K562 (cell line): ENCODE measurements around the gene NDUFB1. TPM values are rescaled to one million over a fixed set of nuclear protein-coding genes. Genes with fewer than 3 reads are reported as not detected.
A peak's percentile ranks its signal among the peaks of the same experiment; 100 is the strongest.

Experiments
- ATAC-seq: fragments of 200-7000 bp; cut with Tn5 transposase; 3 replicates; pipeline ENCODE4 v1.9.1; 2020; ENCODE audit warnings: moderate library complexity
- BruUV-seq: library from RNA; stranded (reverse); fragments of 400-500 nt; replicated peaks from 2 replicates; lab custom pipeline; 2021; lab: Mats Ljungman, UMichigan
- CTCF ChIA-PET: fragments of 300-600 bp; formaldehyde crosslinking; extraction: SDS; loops from one replicate; lab custom pipeline; 2021; ENCODE audit warnings: low intra/inter-chr PET ratio; lab: Yijun Ruan, JAX
- POLR2A ChIA-PET: fragments of 300-600, 350-650 bp; sonication (Branson Sonifier 250); formaldehyde crosslinking; extraction: SDS; loops from one replicate; lab custom pipeline; 2021; ENCODE audit warnings: antibody characterized with exemption, inconsistent platforms; lab: Yijun Ruan, JAX
- DNase-seq, 4 experiments: peaks; one replicate each; pipeline versions ENCODE4 v3.0.0 to v3.0.0-alpha.2; 2011 to 2018; ENCODE audit warnings: low spot score in 3 of 4, mixed read lengths in 3 of 4; ENCODE audit errors: extremely low read depth in 1 of 4
- FAIRE-seq: peaks from 2 replicates; lab custom pipeline; 2011; peaks lifted over from hg19 to GRCh38; lab: Jason Lieb, UNC
- H2AFZ ChIP-seq: 2 replicates; pipeline ENCODE4 v1.6.0; 2011; ENCODE audit warnings: low read depth, low read length, control low read depth, inconsistent platforms
- H3K27ac ChIP-seq: fragments of 200-600 bp; 3 replicates; pipeline ENCODE4 v1.8.0; 2011; ENCODE audit warnings: low read depth, mild to moderate bottlenecking, control low read depth, inconsistent platforms, low read length, moderate library complexity, mixed read lengths; ENCODE audit errors: extremely low read depth
- H3K27me3 ChIP-seq, 2 experiments: fragments of 300-600 bp in 1 of 2; 2 replicates in 1 of 2; 3 replicates in 1 of 2; pipeline versions ENCODE4 v1.6.0 to v1.8.0; 2011; ENCODE audit warnings: inconsistent platforms in 2 of 2, low read length in 2 of 2, mild to moderate bottlenecking in 1 of 2, mixed read lengths in 1 of 2, moderate library complexity in 1 of 2; ENCODE audit not compliant: control insufficient read depth in 2 of 2, insufficient read depth in 2 of 2
- H3K36me3 ChIP-seq: fragments of 300-600 bp; 3 replicates; pipeline ENCODE4 v1.8.0; 2011; ENCODE audit warnings: mild to moderate bottlenecking, low read length, inconsistent platforms; ENCODE audit not compliant: control insufficient read depth, insufficient read depth
- H3K4me1 ChIP-seq, 2 experiments: fragments of 200-600 bp in 1 of 2; replicated peaks in 1 of 2; 2 replicates in 1 of 2; 3 replicates in 1 of 2; pipeline versions ENCODE4 v1.5.1 to v1.8.0; 2011; ENCODE audit warnings: inconsistent platforms in 2 of 2, low read length in 2 of 2, mild to moderate bottlenecking in 1 of 2, mixed read lengths in 1 of 2, moderate library complexity in 1 of 2; ENCODE audit not compliant: control insufficient read depth in 2 of 2, insufficient read depth in 2 of 2
- H3K4me2 ChIP-seq: 2 replicates; pipeline ENCODE4 v1.6.1; 2011; ENCODE audit warnings: low read length, control low read depth, inconsistent platforms, mixed read lengths; ENCODE audit not compliant: insufficient read depth
- H3K4me3 ChIP-seq: fragments of 200-600 bp; sonication (generic), shearing (Covaris generic); 2 replicates; pipeline ENCODE4 v1.5.1; 2016; ENCODE audit warnings: control low read depth, inconsistent platforms
- H3K79me2 ChIP-seq: fragments of 200-600 bp; 3 replicates; pipeline ENCODE4 v1.8.0; 2011; ENCODE audit warnings: low read length, inconsistent platforms; ENCODE audit not compliant: control insufficient read depth, insufficient read depth
- H3K9ac ChIP-seq, 2 experiments: 2 replicates each; pipeline versions ENCODE4 v1.6.0 to v1.6.1; 2011; ENCODE audit warnings: low read depth in 2 of 2, low read length in 2 of 2, control low read depth in 1 of 2, inconsistent platforms in 1 of 2, mild to moderate bottlenecking in 1 of 2, mixed read lengths in 1 of 2; ENCODE audit not compliant: insufficient read depth in 1 of 2
- H3K9me1 ChIP-seq: one replicate; pipeline ENCODE4 v1.6.0; 2011; ENCODE audit warnings: inconsistent platforms, mild to moderate bottlenecking, low read length, moderate library complexity; ENCODE audit not compliant: control insufficient read depth, insufficient read depth
- H3K9me3 ChIP-seq: replicated peaks from 2 replicates; pipeline ENCODE4 v1.5.1; 2011; ENCODE audit warnings: low read depth, low read length, inconsistent platforms; ENCODE audit not compliant: control insufficient read depth, insufficient read depth
- H4K20me1 ChIP-seq: replicated peaks from 2 replicates; pipeline ENCODE4 v1.6.1; 2011; ENCODE audit warnings: low read length, inconsistent platforms, mixed read lengths; ENCODE audit not compliant: control insufficient read depth, insufficient read depth
- KLF16 ChIP-seq: IDR thresholded peaks from 2 replicates; pipeline ENCODE4 v1.6.1; 2016; ENCODE audit warnings: antibody characterized with exemption
- SIRT6 ChIP-seq: IDR thresholded peaks from one replicate; pipeline ENCODE4 v1.6.1; 2012; ENCODE audit warnings: low read depth, mild to moderate bottlenecking, control low read depth, inconsistent platforms, low read length, moderate library complexity
- ZFP1 ChIP-seq: fragments of 450-650 bp; formaldehyde crosslinking; IDR thresholded peaks from 2 replicates; pipeline ENCODE4 v1.4.0; 2020; ENCODE audit warnings: mild to moderate bottlenecking, mixed read lengths
- ZNF140 ChIP-seq: fragments of 250-450 bp; sonication (Bioruptor Pico); IDR thresholded peaks from 2 replicates; pipeline ENCODE4 v1.8.0; 2021; ENCODE audit warnings: moderate library complexity, mild to moderate bottlenecking, inconsistent platforms
- WGBS: fragments of 100-300 bp; shearing (Covaris generic); methylation state at CpG from one replicate; pipeline ENCODE4 v1.1.6; 2016; ENCODE audit warnings: low coverage, mixed read lengths; ENCODE audit not compliant: insufficient coverage; ENCODE audit errors: missing lambda C conversion rate; 5-methylcytosine and 5-hydroxymethylcytosine counted together
- in situ Hi-C: fragments of 300-500 bp; cut with MboI; formaldehyde crosslinking; loops from 4 replicates; pipeline ENCODE4 v1.15.0; 2018; ENCODE audit warnings: inconsistent platforms, mixed read lengths
- intact Hi-C: fragments of 100-400 bp; cut with micrococcal nuclease; formaldehyde crosslinking; loops from 2 replicates; pipeline ENCODE4 v1.14.2; 2022
- polyA plus RNA-seq, 8 experiments: library from polyadenylated mRNA; depleted of rRNA in 4 of 8; stranded (reverse) in 5 of 8; unstranded in 3 of 8; fragments of >200 nt; fragmentation: Nextera tagmentation in 2 of 8; fragmentation: Illumina TruSeq in 1 of 8; extraction: Ambion mirVana in 2 of 8; extraction: Trizol in 1 of 8; gene quantifications; 2 replicates each; pipeline versions ENCODE4 v1.2.1 to v1.2.3, GENCODE V29; 2011 to 2014; ENCODE audit warnings: inconsistent platforms in 1 of 8, missing spikeins in 1 of 8
- total RNA-seq, 7 experiments: library from RNA; depleted of rRNA in 6 of 7; stranded (reverse); fragments of >200 nt in 6 of 7; fragmentation: Illumina TruSeq in 2 of 7; extraction: Trizol in 2 of 7; gene quantifications; 2 replicates each; pipeline versions ENCODE4 v1.2.1 to v1.2.3, GENCODE V29; 2011 to 2021; ENCODE audit warnings: low replicate concordance in 1 of 7
- TF ChIP-seq, protein P1 (sequence below), 3 experiments: IDR thresholded peaks in 2 of 3; conservative IDR thresholded peaks in 1 of 3; 2 replicates each; pipeline ENCODE4 v1.5.1; 2011 to 2012; ENCODE audit warnings: low read length in 3 of 3, mild to moderate bottlenecking in 3 of 3, control low read depth in 2 of 3, improper control_type of control experiment in 1 of 3, inconsistent platforms in 1 of 3, low read depth in 1 of 3, mixed read lengths in 1 of 3, moderate library complexity in 1 of 3; ENCODE audit not compliant: insufficient read depth in 2 of 3
- TF ChIP-seq, protein P2 (sequence below): fragments of 450-650 bp; IDR thresholded peaks from 2 replicates; pipeline ENCODE4 v1.7.1; 2018; ENCODE audit warnings: mild to moderate bottlenecking, low read depth; ENCODE audit not compliant: partially characterized antibody
- TF ChIP-seq, protein P3 (sequence below): IDR thresholded peaks from 3 replicates; pipeline ENCODE4 v1.6.1; 2011; ENCODE audit warnings: borderline replicate concordance, mild to moderate bottlenecking; ENCODE audit not compliant: insufficient read length, insufficient read depth

NDUFB1 gene
- total and polyA plus RNA-seq, 9 of the 15 experiments (the other 6 are each of a cell fraction or from before 2014, with no cell fraction given): 102 to 767 (median 325) TPM

DNA sequence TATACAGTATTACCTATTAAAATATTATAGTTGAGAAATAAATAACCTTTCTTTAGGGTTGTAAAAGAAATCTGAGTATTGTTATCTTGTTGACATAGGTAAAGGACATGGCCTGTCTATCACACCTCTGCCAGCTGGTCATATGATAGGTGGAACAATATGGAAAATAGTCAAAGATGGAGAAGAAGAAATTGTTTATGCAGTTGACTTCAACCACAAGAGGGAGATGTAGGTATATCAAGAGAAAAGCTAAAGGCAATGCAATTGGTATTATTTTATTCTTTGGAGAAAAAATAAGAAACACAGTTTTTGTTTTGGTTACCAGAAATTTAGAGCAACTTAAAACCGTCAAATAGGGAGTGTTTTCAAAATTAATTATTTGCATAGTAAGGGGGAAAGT lies 13.8 kb upstream of the NDUFB1 start (continued):
- TF ChIP-seq, protein P1, sequence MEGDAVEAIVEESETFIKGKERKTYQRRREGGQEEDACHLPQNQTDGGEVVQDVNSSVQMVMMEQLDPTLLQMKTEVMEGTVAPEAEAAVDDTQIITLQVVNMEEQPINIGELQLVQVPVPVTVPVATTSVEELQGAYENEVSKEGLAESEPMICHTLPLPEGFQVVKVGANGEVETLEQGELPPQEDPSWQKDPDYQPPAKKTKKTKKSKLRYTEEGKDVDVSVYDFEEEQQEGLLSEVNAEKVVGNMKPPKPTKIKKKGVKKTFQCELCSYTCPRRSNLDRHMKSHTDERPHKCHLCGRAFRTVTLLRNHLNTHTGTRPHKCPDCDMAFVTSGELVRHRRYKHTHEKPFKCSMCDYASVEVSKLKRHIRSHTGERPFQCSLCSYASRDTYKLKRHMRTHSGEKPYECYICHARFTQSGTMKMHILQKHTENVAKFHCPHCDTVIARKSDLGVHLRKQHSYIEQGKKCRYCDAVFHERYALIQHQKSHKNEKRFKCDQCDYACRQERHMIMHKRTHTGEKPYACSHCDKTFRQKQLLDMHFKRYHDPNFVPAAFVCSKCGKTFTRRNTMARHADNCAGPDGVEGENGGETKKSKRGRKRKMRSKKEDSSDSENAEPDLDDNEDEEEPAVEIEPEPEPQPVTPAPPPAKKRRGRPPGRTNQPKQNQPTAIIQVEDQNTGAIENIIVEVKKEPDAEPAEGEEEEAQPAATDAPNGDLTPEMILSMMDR (IDR thresholded peaks at IDR 0.05 in 2 of 3, conservative IDR thresholded peaks at IDR 0.05 in 1 of 3; ENCODE audit: insufficient read depth in 2 of 3, low read depth in 1 of 3, low read length in 3 of 3): peak in 2 of 3 experiments; percentile 23 to 32; a peak in 2 of 6 replicates
- TF ChIP-seq ZNF140 (CRISPR knock-in tag) (no peak), KLF16 (no peak), ZFP1 (CRISPR knock-in tag) (no peak)

DNA sequence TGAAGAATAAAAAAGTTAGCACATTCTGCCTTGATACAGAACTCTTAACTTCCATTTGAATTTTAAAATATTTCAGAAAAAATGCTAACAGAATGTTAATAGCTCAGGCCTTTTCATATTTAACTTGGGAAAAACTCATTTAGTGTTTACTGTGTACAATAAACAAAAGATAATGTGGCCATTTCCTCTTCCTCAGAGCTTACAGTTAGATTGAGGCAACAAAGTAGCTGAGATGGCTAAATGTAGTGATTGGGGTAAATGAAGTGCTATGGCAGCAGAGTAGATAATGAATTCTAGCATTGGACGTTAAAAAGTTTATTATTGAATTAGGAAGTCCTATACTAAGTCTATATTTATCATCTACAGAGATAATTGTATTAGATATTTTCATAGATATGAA lies 12.9 kb upstream of the NDUFB1 start:
- DNase-seq (no peak), ATAC-seq (no peak), FAIRE-seq (no peak)
- H3K79me2 ChIP-seq: no peaks in the 10 kb centered on the region
- H3K27me3 ChIP-seq: no peaks in the 10 kb centered on the region
- ChIA-PET CTCF (no interaction called here), POLR2A (interaction anchor here (3.6 kb wide), 1 partner anchor 11 kb away, joined by 26 read pairs; the partner anchor contains the start of genes CPSF2 and NDUFB1)
- H3K4me3 ChIP-seq: no peak overlapping the region
- in situ Hi-C loops (no loop called here), intact Hi-C loops (no loop called here)
- no peak overlapping the region for H3K27ac ChIP-seq
- H3K36me3 ChIP-seq: peaks cover 84% of the 10 kb centered on the region
- H3K9ac ChIP-seq: no peak overlapping the region
- no peaks in the 10 kb centered on the region for H4K20me1 ChIP-seq
- WGBS: 92% methylated on average over 1 of the region's 1 CpG
- no peaks in the 10 kb centered on the region for H3K9me3 ChIP-seq
- TF ChIP-seq, protein P2, sequence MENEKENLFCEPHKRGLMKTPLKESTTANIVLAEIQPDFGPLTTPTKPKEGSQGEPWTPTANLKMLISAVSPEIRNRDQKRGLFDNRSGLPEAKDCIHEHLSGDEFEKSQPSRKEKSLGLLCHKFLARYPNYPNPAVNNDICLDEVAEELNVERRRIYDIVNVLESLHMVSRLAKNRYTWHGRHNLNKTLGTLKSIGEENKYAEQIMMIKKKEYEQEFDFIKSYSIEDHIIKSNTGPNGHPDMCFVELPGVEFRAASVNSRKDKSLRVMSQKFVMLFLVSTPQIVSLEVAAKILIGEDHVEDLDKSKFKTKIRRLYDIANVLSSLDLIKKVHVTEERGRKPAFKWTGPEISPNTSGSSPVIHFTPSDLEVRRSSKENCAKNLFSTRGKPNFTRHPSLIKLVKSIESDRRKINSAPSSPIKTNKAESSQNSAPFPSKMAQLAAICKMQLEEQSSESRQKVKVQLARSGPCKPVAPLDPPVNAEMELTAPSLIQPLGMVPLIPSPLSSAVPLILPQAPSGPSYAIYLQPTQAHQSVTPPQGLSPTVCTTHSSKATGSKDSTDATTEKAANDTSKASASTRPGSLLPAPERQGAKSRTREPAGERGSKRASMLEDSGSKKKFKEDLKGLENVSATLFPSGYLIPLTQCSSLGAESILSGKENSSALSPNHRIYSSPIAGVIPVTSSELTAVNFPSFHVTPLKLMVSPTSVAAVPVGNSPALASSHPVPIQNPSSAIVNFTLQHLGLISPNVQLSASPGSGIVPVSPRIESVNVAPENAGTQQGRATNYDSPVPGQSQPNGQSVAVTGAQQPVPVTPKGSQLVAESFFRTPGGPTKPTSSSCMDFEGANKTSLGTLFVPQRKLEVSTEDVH: no peak
- TF ChIP-seq SIRT6: no peak
- TF ChIP-seq, protein P3, sequence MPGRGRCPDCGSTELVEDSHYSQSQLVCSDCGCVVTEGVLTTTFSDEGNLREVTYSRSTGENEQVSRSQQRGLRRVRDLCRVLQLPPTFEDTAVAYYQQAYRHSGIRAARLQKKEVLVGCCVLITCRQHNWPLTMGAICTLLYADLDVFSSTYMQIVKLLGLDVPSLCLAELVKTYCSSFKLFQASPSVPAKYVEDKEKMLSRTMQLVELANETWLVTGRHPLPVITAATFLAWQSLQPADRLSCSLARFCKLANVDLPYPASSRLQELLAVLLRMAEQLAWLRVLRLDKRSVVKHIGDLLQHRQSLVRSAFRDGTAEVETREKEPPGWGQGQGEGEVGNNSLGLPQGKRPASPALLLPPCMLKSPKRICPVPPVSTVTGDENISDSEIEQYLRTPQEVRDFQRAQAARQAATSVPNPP: no peak
- H3K4me2 ChIP-seq: no peak overlapping the region
- no TSS peak for BruUV-seq
- no peaks in the 10 kb centered on the region for H3K9me1 ChIP-seq
- no peak overlapping the region for H2AFZ ChIP-seq
- no peaks in the 10 kb centered on the region for H3K4me1 ChIP-seq
